ENCODE results near the gene IMP4.

DNA sequence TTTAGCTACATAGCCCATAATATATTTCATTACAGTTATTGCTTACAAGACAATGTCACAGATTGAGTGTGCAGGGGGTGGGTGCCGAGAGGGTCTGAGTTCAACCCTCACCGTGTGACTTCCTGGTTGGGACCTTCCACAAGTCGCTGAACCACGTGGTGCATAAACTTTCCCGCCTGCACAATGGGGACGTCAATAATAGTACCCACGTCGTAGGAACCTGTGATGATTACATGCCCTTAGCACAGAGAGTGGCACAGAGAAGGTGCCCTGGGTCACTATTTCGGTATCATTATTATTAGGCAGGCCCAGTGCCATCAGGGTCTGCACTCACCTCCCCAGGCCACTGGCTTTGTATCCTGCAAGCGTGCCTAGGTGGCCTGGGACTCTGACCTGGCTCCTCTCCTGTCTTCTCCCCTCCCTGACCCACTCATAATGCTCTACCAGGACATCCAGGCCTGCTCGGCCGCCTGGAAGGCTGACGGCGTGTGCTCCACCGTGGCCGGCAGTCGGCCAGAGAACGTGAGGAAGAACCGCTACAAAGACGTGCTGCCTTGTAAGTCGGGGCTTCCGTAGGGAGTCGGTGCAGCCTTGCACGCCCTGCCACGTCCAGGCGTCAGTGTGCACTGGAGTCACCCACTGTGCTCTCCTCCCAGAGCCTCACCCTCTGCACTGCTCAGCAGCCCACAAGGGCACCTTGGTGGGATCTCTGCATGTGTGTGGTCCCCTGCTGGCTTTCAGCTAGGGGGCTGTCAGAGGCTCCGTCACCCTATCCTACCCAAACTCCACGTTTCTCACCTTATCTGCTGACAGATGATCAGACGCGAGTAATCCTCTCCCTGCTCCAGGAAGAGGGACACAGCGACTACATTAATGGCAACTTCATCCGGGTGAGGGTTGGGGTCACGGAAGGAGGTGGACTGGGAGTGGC is 16.0 kb downstream of the IMP4 start:
- TF ChIP-seq RFX5 (IDR thresholded peaks at IDR 0.05; ENCODE audit: low read depth, low read length): no peak
- TF ChIP-seq, protein P1, sequence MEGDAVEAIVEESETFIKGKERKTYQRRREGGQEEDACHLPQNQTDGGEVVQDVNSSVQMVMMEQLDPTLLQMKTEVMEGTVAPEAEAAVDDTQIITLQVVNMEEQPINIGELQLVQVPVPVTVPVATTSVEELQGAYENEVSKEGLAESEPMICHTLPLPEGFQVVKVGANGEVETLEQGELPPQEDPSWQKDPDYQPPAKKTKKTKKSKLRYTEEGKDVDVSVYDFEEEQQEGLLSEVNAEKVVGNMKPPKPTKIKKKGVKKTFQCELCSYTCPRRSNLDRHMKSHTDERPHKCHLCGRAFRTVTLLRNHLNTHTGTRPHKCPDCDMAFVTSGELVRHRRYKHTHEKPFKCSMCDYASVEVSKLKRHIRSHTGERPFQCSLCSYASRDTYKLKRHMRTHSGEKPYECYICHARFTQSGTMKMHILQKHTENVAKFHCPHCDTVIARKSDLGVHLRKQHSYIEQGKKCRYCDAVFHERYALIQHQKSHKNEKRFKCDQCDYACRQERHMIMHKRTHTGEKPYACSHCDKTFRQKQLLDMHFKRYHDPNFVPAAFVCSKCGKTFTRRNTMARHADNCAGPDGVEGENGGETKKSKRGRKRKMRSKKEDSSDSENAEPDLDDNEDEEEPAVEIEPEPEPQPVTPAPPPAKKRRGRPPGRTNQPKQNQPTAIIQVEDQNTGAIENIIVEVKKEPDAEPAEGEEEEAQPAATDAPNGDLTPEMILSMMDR (IDR thresholded peaks at IDR 0.05 in 2 of 3, conservative IDR thresholded peaks at IDR 0.05 in 1 of 3; ENCODE audit: control insufficient read depth in 2 of 3, extremely low read depth in 1 of 3, insufficient read depth in 1 of 3, low read depth in 3 of 3, low read length in 3 of 3): no peak
- TF ChIP-seq CBX5 (IDR thresholded peaks at IDR 0.05; ENCODE audit: low read depth): no peak
- no peak for TF ChIP-seq RAD51 (IDR thresholded peaks at IDR 0.05)
- no peak for TF ChIP-seq ASH2L (IDR thresholded peaks at IDR 0.05; ENCODE audit: borderline replicate concordance, low read depth)

Data from GM12878 (cell line).